Measurements from ENCODE around the gene C2CD3. TPM values are rescaled to one million over a fixed set of nuclear protein-coding genes. Genes with fewer than 3 reads are reported as not detected.

The C2CD3 gene
- total and polyA plus RNA-seq, 2 of the 4 experiments (the other 2 are of a cell fraction), result 11.1 to 19.2 TPM

- H3K4ac ChIP-seq (ENCODE audit: low read depth, low read length), result peak overlapping the region; percentile 3; the same call in 1 of the 2 replicates
- H3K14ac ChIP-seq (replicated peaks; ENCODE audit: low read depth, low read length), result no peak overlapping the region
- H4K8ac ChIP-seq (ENCODE audit: low read depth in 2 of 2, low read length in 2 of 2), result peak overlapping the region in 1 of 2 experiments; percentile 3; a peak in 1 of 4 replicates
- no peak overlapping the region for H3K4me2 ChIP-seq (ENCODE audit: low read depth, low read length)
- in situ Hi-C loops (cut with MboI; ENCODE audit: low sequenced_read_pairs) (no loop called here), intact Hi-C loops (cut with micrococcal nuclease) (no loop called here), dilution Hi-C loops (cut with HindIII; ENCODE audit: low sequenced_read_pairs, unreplicated experiment) (no loop called here)
- H3K18ac ChIP-seq (ENCODE audit: low read depth, low read length), result no peak overlapping the region
- TF ChIP-seq RAD21 (IDR thresholded peaks at IDR 0.05; ENCODE audit: low read length), result no peak
- TF ChIP-seq, protein P1, sequence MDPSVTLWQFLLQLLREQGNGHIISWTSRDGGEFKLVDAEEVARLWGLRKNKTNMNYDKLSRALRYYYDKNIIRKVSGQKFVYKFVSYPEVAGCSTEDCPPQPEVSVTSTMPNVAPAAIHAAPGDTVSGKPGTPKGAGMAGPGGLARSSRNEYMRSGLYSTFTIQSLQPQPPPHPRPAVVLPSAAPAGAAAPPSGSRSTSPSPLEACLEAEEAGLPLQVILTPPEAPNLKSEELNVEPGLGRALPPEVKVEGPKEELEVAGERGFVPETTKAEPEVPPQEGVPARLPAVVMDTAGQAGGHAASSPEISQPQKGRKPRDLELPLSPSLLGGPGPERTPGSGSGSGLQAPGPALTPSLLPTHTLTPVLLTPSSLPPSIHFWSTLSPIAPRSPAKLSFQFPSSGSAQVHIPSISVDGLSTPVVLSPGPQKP (IDR thresholded peaks at IDR 0.05; ENCODE audit: borderline replicate concordance, low read depth, low read length), result no peak
- peak; percentile 54; the same call in 1 of the 2 replicates for TF ChIP-seq FOS (IDR thresholded peaks at IDR 0.05; ENCODE audit: low read depth, low read length)
- TF ChIP-seq MXI1 (IDR thresholded peaks at IDR 0.05; ENCODE audit: borderline replicate concordance, low read depth, low read length), result no peak
- TF ChIP-seq CEBPB (IDR thresholded peaks at IDR 0.05; ENCODE audit: low read depth, low read length), result peak; percentile 87
- TF ChIP-seq SMC3 (IDR thresholded peaks at IDR 0.05; ENCODE audit: low read depth, low read length), result no peak
- no peak for TF ChIP-seq CHD1 (IDR thresholded peaks at IDR 0.05; ENCODE audit: low read depth, low read length)
- TF ChIP-seq, protein P2, sequence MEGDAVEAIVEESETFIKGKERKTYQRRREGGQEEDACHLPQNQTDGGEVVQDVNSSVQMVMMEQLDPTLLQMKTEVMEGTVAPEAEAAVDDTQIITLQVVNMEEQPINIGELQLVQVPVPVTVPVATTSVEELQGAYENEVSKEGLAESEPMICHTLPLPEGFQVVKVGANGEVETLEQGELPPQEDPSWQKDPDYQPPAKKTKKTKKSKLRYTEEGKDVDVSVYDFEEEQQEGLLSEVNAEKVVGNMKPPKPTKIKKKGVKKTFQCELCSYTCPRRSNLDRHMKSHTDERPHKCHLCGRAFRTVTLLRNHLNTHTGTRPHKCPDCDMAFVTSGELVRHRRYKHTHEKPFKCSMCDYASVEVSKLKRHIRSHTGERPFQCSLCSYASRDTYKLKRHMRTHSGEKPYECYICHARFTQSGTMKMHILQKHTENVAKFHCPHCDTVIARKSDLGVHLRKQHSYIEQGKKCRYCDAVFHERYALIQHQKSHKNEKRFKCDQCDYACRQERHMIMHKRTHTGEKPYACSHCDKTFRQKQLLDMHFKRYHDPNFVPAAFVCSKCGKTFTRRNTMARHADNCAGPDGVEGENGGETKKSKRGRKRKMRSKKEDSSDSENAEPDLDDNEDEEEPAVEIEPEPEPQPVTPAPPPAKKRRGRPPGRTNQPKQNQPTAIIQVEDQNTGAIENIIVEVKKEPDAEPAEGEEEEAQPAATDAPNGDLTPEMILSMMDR (conservative IDR thresholded peaks at IDR 0.05; ENCODE audit: low read depth, low read length), result no peak
- POLR2A ChIA-PET (ENCODE audit: unreplicated experiment), result no interaction called here
- no peak overlapping the region for H2AFZ ChIP-seq (replicated peaks; ENCODE audit: low read length, poor library complexity)
- peaks cover 8% of the 10 kb centered on the region for H3K9me1 ChIP-seq (ENCODE audit: insufficient read depth, low read length)
- peak overlapping the region; percentile 41; the same call in 1 of the 2 replicates for H2BK20ac ChIP-seq (ENCODE audit: low read depth, low read length)
- no peak overlapping the region for H3K27ac ChIP-seq (ENCODE audit: insufficient read depth, low read length)
- H2BK5ac ChIP-seq (ENCODE audit: low read depth, low read length, poor library complexity, severe bottlenecking), result peak overlapping the region; percentile 14
- ATAC-seq (ENCODE audit: low read depth) (peak; percentile 50), DNase-seq (peak; percentile 92)
- H2AK9ac ChIP-seq (replicated peaks; ENCODE audit: low read depth, low read length, poor library complexity), result no peak overlapping the region
- H4K5ac ChIP-seq (ENCODE audit: low read depth, low read length), result no peak overlapping the region
- H2AK5ac ChIP-seq (ENCODE audit: low read depth, low read length), result no peak overlapping the region
- H3K56ac ChIP-seq (ENCODE audit: extremely low read depth, insufficient read depth, low read length), result no peak overlapping the region
- no peak overlapping the region for H4K91ac ChIP-seq (ENCODE audit: insufficient read depth, low read depth, low read length)
- H2BK120ac ChIP-seq (ENCODE audit: low read depth, low read length), result peak overlapping the region; percentile 56
- 0 out of 2 replicates have a peak, but pooled peaks cover 1% of the 10 kb centered on the region for H3K36me3 ChIP-seq (ENCODE audit: control insufficient read depth, insufficient read depth, low read length)
- H2BK15ac ChIP-seq (ENCODE audit: low read depth, low read length), result no peak overlapping the region
- no peak overlapping the region for H3K9ac ChIP-seq (ENCODE audit: low read depth, low read length)
- peaks cover 16% of the 10 kb centered on the region for H3K4me1 ChIP-seq (ENCODE audit: control insufficient read depth, insufficient read depth, low read length)
- CTCF ChIA-PET, result no interaction called here
- no peaks in the 10 kb centered on the region for H4K20me1 ChIP-seq (ENCODE audit: insufficient read depth, low read length)
- no CpG with 5 or more reads among the region's 2 CpGs for WGBS, 2 experiments (ENCODE audit: extremely low coverage in 2 of 2, insufficient read length in 1 of 2)
- H3K9me3 ChIP-seq (ENCODE audit: control insufficient read depth, insufficient read depth, low read length), result no peaks in the 10 kb centered on the region
- H3K79me1 ChIP-seq (ENCODE audit: low read depth in 1 of 2, low read length in 2 of 2), result no peaks in the 10 kb centered on the region
- H3K4me3 ChIP-seq (ENCODE audit: insufficient read depth, low read depth, low read length), result no peak overlapping the region
- no peak overlapping the region for H3K23ac ChIP-seq (ENCODE audit: low read depth, low read length)
- BruUV-seq (replicated peaks), result no TSS peak
- no peaks in the 10 kb centered on the region for H3K27me3 ChIP-seq (ENCODE audit: control insufficient read depth, insufficient read depth, low read length)
Observed at GRCh38 chr11:74024261-74025029, 146.4 kb downstream of the C2CD3 start.
